Prostate gland (tissue), 2 donors: ENCODE measurements around the gene ALG1. TPM values are rescaled to one million over a fixed set of nuclear protein-coding genes. Genes with fewer than 3 reads are reported as not detected.

Experiments used
- DNase-seq: peaks from one replicate; pipeline ENCODE4 v3.0.0-alpha.2; 2019; ENCODE audit warnings: low spot score
- H3K27ac ChIP-seq, 2 donors: fragments of 200-600 bp; sonication (generic); 2 replicates each; pipeline ENCODE4 v1.5.1; 2017 to 2019
- H3K27me3 ChIP-seq: fragments of 200-600 bp; sonication (generic); replicated peaks from 2 replicates; pipeline ENCODE4 v1.5.1; 2019; ENCODE audit not compliant: insufficient read depth
- H3K36me3 ChIP-seq, 2 donors: fragments of 200-600 bp; sonication (generic); 1 replicate in 1 of 2; 2 replicates in 1 of 2; pipeline versions ENCODE4 v1.5.1 to v1.8.1; 2017 to 2019
- H3K4me1 ChIP-seq: fragments of 200-600 bp; sonication (generic); replicated peaks from 2 replicates; pipeline ENCODE4 v1.5.1; 2019
- H3K4me3 ChIP-seq, 2 donors: fragments of 200-600 bp; sonication (generic); 2 replicates each; pipeline ENCODE4 v1.5.1; 2017 to 2019
- H3K9me3 ChIP-seq: fragments of 200-600 bp; sonication (generic); 2 replicates; pipeline ENCODE4 v1.5.1; 2017
- POLR2A ChIP-seq: fragments of 450-650 bp; IDR thresholded peaks from one replicate; pipeline ENCODE4 v1.6.1; 2016; ENCODE audit warnings: antibody characterized with exemption, mild to moderate bottlenecking
- POLR2AphosphoS5 ChIP-seq: sonication (generic); formaldehyde crosslinking; IDR thresholded peaks from one replicate; pipeline ENCODE4 v1.6.1; 2017; ENCODE audit warnings: antibody characterized with exemption
- WGBS: methylation state at CpG from one replicate; pipeline ENCODE4 v1.1.5; 2018; 5-methylcytosine and 5-hydroxymethylcytosine counted together
- intact Hi-C: fragments of 100-400 bp; cut with DNase I; formaldehyde crosslinking; loops from one replicate; pipeline ENCODE4 v1.14.2; 2022
- total RNA-seq, 2 donors: library from RNA; depleted of rRNA; stranded (reverse); fragments of >200 nt; gene quantifications; one replicate each; pipeline ENCODE4 v1.1.0, GENCODE V29; 2016
- TF ChIP-seq, protein P1 (sequence below), 4 experiments: fragments of 200-600 bp in 2 of 4; fragments of 450-650 bp in 2 of 4; sonication (generic) in 2 of 4; IDR thresholded peaks; 1 replicate in 3 of 4; 2 replicates in 1 of 4; pipeline ENCODE4 v1.5.1; 2016 to 2019; ENCODE audit warnings: antibody characterized with exemption in 4 of 4, mild to moderate bottlenecking in 2 of 4, moderate library complexity in 2 of 4

ALG1 gene
- total RNA-seq, 2 donors from 2014 or later: 35.1 to 37.7 TPM

DNA sequence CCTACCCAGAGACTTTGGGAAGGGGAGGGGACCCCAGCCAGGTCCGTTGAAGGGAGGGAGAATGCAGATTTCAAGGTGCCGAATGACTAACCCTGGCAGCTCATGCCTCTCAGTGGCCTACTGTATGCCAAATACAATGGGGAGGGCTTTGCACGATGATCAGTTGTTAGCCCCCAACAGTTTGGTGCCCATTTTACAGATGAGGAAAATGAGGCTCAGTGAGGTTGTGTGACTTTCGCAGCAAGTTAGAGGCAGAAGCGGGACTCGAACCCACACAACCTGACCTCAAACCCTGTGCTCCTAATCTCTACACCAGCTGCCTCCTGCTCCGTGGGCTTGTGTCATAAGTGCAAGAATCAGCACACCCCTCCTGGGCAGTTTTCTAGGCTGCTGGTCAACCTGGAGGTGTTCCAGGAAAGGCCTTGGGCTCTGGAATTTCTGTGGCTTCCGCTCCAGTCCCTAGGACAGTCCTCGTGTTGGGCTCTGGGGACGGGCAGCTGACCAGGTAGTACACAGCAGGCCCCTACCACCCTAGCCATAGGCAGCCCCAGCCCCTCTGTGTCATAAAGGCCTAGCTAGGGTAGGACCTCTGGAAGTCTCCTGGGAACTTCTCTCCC, 26.0 kb upstream of the ALG1 start:
- Histone ChIP-seq H3K4me1 (no peaks in the 10 kb centered on the region), H3K36me3 (no peaks in the 10 kb centered on the region), H3K9me3 (no peaks in the 10 kb centered on the region), H3K4me3 (no peak overlapping the region), H3K27me3 (no peaks in the 10 kb centered on the region), H3K27ac (no peak overlapping the region)
- TF ChIP-seq, protein P1, sequence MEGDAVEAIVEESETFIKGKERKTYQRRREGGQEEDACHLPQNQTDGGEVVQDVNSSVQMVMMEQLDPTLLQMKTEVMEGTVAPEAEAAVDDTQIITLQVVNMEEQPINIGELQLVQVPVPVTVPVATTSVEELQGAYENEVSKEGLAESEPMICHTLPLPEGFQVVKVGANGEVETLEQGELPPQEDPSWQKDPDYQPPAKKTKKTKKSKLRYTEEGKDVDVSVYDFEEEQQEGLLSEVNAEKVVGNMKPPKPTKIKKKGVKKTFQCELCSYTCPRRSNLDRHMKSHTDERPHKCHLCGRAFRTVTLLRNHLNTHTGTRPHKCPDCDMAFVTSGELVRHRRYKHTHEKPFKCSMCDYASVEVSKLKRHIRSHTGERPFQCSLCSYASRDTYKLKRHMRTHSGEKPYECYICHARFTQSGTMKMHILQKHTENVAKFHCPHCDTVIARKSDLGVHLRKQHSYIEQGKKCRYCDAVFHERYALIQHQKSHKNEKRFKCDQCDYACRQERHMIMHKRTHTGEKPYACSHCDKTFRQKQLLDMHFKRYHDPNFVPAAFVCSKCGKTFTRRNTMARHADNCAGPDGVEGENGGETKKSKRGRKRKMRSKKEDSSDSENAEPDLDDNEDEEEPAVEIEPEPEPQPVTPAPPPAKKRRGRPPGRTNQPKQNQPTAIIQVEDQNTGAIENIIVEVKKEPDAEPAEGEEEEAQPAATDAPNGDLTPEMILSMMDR (IDR thresholded peaks at IDR 0.05): no peak
- TF ChIP-seq POLR2A (no peak), POLR2AphosphoS5 (no peak)
- intact Hi-C loops: no loop called here
- no peak for DNase-seq
- 93% methylated on average over 10 of the region's 10 CpGs for WGBS

DNA sequence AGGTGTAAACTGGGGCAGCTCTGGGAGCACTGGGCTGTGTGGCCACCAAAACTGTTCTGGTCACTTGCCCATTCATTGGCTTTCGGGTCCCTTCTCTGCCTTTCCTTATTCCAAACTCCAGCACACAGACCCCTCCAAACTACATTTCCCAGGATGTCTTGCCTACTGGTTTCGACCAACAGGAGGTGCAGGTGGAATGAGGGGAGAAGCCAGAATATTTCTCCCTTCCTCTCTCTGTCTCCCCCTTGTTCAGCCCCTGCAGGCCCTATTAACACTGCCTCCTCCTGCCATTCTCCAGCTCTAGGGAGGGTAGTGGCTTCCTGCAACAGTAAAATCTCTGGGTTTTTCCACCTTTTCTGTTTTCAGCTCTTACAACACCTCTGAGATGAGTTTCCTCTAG, 24.7 kb upstream of the ALG1 start:
- H3K36me3 ChIP-seq: no peaks in the 10 kb centered on the region
- 83% methylated on average over 2 of the region's 2 CpGs for WGBS
- TF ChIP-seq, protein P1 (IDR thresholded peaks at IDR 0.05): no peak
- TF ChIP-seq POLR2A (no peak), POLR2AphosphoS5 (no peak)
- no peaks in the 10 kb centered on the region for H3K4me1 ChIP-seq
- H3K4me3 ChIP-seq: no peak overlapping the region
- no peak overlapping the region for H3K27ac ChIP-seq
- H3K27me3 ChIP-seq: no peaks in the 10 kb centered on the region
- no peak for DNase-seq
- H3K9me3 ChIP-seq: no peaks in the 10 kb centered on the region
- intact Hi-C loops: no loop called here

DNA sequence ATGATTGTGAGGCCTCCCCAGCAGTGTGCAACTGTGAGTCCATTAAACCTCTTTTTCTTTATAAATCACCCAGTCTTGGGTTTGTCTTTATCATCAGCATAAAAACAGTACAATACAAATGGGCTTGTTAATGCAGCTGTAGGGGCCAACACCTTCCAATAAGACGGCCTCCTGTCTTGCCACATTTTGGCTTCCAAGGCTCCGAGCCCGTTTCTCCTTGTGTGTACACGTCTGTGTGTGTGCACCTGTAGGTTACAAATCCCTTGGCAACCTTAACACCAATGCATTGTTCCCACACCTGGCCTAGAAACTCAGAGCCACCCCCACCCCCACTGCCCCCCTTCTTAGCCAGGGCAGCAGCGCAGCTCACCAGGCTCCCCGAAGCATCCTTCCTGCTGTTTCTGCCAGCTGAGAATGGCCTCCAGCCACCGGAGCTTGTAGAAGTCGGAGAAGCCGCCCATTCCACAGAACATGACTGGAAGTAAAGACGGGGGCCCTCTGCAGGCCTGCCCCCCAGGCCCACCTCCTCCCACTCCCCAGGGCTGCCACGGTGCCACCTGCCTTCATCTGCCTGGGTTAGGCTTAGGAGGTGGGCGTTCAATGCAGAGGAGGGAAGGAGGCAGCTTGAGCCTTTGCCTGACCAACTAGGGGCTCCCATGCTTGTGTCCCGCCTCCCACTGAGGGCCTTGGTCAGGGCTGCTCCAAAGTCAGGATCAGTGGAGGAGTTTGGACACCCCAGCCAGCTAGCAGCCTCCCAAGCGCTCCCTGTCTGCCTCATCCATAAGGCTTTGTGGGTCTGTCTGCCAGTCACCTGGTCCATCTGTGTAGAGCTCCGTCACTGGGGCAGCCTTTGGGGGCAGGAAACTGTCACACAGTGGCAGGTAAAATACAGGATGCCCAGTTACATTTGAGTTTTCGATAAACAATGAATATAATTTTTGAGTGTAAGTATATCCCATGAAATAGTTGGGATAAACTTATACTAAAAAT, 16.5 kb upstream of the ALG1 start:
- 64% methylated on average over 16 of the region's 16 CpGs for WGBS
- intact Hi-C loops: no loop called here
- H3K27ac ChIP-seq: no peak overlapping the region
- H3K4me3 ChIP-seq: no peak overlapping the region
- no peak for DNase-seq
- H3K9me3 ChIP-seq: no peaks in the 10 kb centered on the region
- no peaks in the 10 kb centered on the region for H3K36me3 ChIP-seq
- TF ChIP-seq POLR2A (no peak), POLR2AphosphoS5 (no peak)
- TF ChIP-seq, protein P1 (IDR thresholded peaks at IDR 0.05): no peak
- H3K4me1 ChIP-seq: no peaks in the 10 kb centered on the region
- no peaks in the 10 kb centered on the region for H3K27me3 ChIP-seq

DNA sequence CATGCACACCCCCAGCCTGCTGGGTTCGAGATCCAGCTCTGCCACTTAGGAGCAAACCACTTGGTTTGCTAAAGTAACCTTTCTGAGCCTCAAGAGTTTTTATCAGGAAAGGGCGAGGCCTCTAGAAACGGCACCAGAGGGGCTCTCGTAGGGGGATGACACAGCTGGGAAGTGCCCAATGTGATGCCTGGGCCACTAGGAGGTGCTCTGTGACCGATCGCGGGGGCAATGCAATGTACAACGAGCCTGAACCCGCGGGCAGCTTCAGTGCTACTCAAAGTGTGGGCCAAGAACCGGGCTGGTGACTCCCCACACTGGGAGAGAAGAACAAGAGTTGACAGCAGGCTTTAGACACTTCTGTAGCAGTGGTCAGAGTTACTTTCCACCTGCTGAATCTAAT, 15.3 kb upstream of the ALG1 start:
- Histone ChIP-seq H3K27ac (no peak overlapping the region), H3K4me3 (no peak overlapping the region), H3K36me3 (no peaks in the 10 kb centered on the region), H3K9me3 (no peaks in the 10 kb centered on the region), H3K27me3 (no peaks in the 10 kb centered on the region), H3K4me1 (no peaks in the 10 kb centered on the region)
- DNase-seq: no peak
- WGBS: 17% methylated on average over 11 of the region's 11 CpGs
- TF ChIP-seq POLR2AphosphoS5 (no peak), POLR2A (no peak)
- TF ChIP-seq, protein P1 (IDR thresholded peaks at IDR 0.05): no peak
- intact Hi-C loops: no loop called here
